HG03066 (cell line): Measurements from ENCODE around the gene MMP28.
"Not testable (repeated sequence)": the region's sequence is repeated elsewhere in the genome, so short reads cannot be mapped to it uniquely, and the experiment has no call there.

ENCODE experiments used
- ATAC-seq: cut with Tn5 transposase; IDR thresholded peaks from one replicate; pipeline ENCODE4 v1.9.1; 2021; ENCODE audit warnings: low read depth; ENCODE audit not compliant: unreplicated experiment

Gene MMP28

DNA sequence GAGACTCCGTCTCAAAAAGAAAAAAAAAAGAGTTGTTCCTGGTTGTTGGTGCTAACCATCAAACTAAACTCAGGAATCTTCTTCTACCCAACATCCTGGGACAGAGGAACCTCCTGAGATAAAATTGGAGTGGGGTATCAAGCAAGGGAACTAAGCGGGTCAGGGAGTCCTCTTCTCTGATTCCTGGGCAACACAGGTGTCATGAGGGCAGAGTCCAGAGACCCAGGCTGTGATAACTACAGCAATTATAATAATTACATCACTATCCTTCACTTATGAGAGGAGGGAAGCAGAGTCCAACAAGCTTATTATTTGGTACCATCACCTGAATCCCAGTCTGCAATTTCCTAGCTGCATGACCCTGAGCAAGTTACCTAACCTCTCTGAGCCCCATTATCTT, 26.6 kb downstream of the MMP28 start:
- ATAC-seq: no peak

GRCh38 chr17:35766903-35767510, 28.4 kb downstream of the MMP28 start:
- no peak for ATAC-seq

- no peak for ATAC-seq
Observed at GRCh38 chr17:35766489-35766877, 29.0 kb downstream of the MMP28 start.

GRCh38 chr17:35765756-35766488, 29.5 kb downstream of the MMP28 start:
- no peak for ATAC-seq

- no peak for ATAC-seq
Observed at GRCh38 chr17:35765086-35765710, 30.2 kb downstream of the MMP28 start.

DNA sequence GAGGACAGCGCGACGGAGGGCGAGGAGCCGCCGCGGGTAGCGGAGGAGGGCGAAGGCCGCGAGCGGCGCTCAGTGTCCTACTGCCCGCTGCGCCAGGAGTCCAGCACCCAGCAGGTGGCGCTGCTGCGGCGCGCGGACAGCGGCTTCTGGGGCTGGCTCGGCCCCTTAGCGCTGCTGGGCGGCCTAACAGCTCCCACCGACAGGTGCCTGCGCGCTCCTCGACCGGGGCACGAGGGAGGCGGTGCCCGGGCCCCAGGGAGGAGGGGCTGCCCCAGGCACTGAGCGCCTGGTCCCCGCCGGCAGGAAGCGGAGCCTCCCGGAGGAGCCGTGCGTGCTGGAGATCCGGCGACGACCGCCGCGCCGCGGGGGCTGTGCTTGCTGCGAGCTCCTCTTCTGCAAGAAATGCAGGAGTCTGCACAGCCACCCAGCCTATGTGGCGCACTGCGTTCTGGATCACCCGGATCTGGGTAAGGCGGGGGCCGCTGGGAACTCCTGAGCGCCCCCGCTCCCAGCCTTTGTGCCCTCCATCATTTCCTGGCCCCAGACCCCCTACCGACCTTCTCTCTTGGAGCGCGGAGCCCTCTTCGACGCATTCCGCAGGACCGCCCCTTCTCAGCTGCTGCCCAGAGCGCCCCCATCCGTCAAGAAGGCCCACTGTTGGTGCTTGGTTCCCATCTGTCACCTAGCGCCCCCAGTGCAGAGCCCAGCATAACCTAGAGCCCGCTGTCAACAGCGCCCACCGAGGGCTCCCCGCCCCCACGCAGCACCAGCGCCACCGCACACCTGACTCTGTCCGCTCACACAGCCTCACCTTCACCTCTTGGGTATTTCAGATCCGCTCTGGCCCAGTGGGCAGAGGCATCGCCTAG, 31.1 kb downstream of the MMP28 start:
- peak; percentile 82 for ATAC-seq

DNA sequence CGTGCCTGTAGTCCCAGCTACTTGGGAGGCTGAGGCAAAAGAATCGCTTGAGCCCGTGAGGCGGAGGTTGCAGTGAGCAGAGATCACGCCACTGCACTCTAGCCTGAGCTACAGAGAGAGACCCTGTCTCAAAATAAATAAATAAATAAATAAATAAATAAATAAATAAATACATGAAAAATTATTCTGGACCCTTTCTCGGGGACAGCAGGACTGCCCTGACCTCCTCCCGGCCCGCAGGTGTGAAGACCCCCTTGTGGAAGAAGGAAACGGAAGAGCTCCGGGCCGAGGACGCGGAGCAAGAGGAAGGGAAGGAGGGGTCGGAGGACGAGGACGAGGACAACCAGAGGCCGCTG, 31.7 kb downstream of the MMP28 start:
- ATAC-seq: no peak

DNA sequence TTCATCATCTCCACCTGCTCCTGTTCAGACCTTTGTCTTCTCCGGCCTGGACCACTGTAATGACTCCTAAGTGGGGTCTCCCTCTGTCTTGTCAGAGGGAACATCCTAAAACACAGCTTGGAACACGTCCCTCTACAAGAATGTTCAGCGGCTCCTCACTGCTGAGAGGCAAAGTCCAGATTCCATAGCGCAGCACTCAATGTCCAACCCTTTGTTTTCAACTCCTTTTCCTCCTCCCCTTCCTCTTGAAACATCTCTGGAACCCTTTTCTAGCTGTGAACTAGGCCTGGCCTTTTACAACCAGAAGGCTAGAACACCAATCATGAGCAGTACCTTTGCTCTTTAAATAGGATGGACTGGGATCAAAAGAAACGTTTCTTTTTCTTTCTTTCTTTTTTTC, 33.8 kb downstream of the MMP28 start:
- ATAC-seq: no peak

DNA sequence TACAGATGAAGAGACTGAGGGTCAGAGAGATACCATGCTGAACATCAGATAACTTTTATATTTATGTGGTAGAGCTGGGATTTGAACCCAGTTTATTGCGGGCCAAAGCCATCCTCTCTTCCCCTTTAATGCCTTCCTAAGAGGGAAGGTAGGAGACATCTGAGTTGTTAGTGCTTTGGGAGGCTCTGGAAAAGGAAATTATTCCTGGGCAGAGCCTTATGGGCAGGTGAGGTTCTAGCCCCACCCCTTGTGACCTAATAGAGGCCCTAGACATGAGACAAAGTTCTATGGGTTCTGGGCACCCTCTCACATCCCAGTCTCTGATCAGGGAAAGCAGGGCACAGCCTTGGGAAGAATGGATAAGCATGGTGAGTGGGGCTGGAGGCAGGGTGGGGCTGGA, 34.9 kb downstream of the MMP28 start, which contains the start of gene C17orf50:
Gene C17orf50, plus strand, starts transcription at position 301 of the 400 bp plus-strand sequence. Its CDS starts 55 bp downstream, at position 356.
- no peak for ATAC-seq

GRCh38 chr17:35757243-35757642, 38.2 kb downstream of the MMP28 start:
- no peak for ATAC-seq

GRCh38 chr17:35752945-35753764, 42.3 kb downstream of the MMP28 start, which contains the start of gene GAS2L2:
TSS of gene GAS2L2 (minus strand) at chr17:35753239. CDS start at chr17:35752850, 389 bp downstream.
- no peak for ATAC-seq

DNA sequence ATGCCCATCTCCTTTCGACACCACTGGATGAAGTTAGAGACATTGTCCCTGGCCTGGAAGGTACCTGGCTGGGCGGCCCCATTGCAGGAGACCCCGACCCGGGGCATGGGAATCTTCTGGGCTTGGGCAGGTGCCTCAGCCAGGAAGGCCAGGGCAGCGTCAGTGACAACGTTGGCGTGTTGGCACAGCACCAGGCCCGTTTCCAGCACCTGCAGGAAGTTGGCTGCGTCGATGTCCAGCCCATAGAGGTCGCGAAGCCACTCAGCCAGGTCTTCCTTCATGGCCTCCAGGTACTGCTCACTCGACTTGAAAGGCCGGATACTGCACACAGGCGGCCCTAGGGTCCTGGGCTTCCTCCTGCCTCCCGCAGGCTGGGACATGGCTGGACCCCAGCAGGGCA, 43.0 kb downstream of the MMP28 start:
- no peak for ATAC-seq

DNA sequence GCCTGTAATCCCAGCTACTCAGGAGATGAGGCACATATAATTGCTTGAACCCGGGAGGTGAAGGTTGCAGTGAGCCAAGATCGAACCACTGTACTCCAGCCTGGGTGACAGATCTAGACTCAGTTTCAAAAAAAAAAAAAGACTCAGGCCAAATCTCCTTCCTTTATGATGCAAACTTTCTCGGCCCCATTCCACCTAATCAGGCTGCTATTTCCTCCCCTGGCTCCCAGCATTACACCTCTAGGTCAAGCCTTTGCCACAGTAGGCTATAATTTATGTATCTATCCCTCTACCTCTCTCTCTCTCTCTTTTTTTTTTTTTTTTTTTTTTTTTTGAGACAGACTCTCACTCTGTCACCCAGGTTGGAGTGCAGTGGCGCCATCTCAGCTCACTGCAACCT, 43.9 kb downstream of the MMP28 start:
- ATAC-seq: not testable (repeated sequence)

- no peak for ATAC-seq
Observed at GRCh38 chr17:35750526-35751395, 44.7 kb downstream of the MMP28 start.

DNA sequence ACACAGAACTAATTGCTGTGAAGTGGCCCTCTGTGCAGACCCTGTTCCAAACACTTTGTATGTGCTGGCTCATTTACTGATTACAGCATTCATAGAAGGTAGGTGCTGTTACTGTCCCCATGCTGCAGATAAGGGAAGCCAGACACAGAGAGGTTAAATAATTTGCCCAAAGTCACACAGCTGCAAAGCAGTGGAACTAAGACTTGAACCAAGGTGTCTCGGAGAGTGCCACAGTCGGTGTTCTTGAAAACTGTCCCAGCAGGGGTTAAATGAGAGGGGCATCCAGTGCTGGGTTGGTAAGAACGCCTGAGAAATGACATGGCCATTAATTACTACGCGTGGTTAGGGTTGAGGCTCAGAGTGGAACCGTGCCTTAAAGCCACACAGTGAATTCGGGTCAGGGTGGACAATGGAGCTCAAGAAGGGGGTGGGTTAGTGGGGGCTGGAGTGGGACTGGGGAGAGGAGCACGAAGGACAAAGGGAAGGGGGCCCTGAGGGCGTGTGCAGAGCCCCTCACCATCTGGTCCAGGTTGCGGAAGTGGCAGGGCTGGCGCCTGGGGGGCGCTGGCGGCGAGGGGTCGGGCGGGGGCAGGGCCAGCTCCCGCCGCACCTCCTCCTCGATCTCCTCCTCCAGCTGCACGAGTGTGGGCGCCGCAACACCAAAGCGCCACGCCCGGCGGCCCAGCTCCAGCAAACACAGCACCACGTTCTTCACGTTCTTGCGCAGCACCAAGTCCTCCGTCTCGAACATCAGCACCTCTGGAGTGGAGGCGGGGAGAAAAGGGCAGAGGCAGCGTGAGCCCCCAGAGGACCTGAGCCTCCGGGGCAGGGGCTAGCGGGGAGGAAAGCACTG, 45.7 kb downstream of the MMP28 start:
- ATAC-seq: no peak

DNA sequence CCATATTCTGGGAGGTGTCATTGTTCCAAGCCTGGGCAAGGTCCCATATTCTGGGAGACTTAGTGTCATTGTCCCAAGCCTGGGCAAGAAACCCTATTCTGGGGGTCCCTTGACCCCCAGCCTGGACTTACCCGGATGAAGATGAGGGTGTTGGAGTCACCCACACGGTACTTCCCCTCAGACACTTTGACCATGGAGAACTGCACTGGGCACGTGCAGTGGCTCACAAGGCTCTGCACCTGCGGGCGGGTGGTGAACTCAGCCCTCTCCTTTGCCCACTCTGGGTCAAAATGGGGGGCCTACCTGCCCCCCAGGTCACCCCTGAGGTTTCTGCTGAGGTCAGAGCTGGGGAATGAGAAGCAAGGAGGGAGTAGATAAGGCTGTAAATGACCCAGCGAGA, 46.5 kb downstream of the MMP28 start:
- no peak for ATAC-seq

DNA sequence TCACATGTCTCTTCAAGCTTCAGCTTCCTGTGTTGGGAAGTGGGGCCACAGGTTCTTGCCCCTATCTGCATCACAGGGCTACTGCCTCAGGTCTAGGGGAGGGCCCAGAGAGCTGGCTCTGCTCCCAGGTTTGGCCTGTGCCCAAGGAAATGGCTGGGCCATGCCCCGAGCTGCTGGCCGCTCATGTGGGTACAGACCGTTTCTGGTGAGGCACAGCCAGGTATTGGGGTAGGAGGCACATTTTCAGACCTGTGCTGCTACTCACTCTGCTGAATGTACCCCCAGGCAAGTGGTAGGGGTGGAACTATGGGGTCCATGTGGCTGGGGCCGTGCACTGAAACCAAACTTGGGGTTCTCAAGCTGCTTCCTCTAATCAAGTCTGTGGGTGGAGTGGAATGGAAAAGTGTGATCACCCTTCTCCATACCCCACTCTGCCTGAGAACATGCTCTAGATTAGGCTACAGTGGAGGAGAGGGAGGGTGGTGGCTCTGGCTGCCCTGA, 47.0 kb downstream of the MMP28 start:
- ATAC-seq: no peak

DNA sequence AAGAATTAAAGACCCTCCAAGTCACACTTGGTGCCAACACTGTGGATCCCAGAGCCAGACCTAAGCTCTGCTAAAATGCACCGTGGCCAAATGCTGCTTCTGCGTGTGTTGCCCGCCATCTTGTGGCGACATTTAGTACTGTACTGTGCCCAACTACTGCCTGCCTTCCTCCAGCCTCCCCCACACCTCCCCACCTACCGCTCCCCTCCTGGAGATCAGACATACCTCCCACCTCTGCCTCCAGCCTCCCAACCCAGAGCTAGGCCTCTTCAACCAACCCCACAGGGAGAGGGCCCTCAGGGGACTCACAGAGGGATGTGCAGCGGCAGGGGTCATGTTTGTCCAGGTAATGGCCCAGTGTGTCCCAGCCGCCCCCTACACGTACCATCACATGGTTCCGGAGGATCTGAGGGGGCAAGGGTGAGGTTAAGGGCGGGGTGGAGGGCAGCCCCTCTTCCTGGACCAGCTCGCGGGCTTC, 47.9 kb downstream of the MMP28 start:
- ATAC-seq: no peak
